Kidney tubule cell (primary cell): Measurements from ENCODE around the gene ATIC.

Source experiments
- DNase-seq: peaks from one replicate; pipeline ENCODE4 v3.0.0-alpha.2; 2018; ENCODE audit warnings: low spot score

Gene ATIC

GRCh38 chr2:215376103-215376780 is 64.4 kb downstream of the ATIC start:
- no peak for DNase-seq

DNA sequence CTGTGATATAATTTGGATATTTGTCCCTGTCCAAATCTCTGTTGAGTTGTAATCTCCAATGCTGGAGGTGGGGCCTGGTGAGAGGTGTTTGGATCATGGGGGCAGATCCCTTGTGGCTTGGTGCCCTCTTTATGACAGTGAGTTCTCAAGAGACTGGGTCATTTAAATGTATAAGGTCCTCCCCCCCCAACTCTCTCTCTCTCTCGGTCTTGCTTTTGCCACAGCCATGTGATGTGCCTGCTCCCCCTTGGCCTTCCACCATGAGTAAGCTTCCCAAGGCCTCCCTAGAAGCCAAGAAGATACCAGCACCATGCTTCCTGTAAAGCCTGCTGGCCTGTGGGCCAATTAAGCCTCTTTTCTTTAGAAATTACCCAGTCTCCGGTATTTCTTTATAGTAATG is 65.4 kb downstream of the ATIC start:
- DNase-seq = no peak

DNA sequence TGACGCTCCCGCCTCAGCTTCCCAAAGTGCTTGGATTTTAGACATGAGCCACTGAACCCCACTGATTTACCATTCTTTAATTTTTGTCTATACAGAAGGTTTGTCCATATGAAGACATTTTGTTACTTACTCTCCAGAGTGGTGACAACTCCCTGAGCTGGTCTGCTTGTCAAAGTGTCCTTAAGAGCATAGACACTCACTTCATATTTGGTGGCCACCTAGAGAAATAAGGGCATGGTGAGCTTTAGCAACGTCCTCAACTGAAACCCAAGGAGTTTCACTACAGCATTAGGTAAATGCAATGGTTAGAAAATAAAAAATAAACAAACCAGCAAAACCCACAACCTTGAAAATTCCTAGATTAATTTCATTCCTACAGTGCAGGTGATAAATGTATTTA is 66.2 kb downstream of the ATIC start:
- DNase-seq = no peak

DNA sequence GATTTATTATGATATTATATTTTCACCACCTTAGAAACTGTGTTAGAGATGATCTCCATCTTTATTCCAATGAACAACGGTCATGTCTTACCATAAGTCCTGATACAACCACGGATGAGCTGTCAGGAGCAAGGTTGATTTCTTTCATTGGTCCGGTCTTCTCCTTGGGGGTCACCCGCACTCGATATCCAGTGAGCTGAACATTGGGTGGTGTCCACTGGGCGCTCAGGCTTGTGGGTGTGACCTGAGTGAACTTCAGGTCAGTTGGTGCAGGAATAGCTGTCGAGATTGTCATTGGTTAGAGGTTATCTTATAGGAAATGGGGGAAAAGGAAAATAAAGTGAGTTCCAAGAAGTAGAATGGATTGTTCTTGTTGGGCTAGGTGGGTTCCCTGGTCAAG is 67.2 kb downstream of the ATIC start:
- DNase-seq = no peak

DNA sequence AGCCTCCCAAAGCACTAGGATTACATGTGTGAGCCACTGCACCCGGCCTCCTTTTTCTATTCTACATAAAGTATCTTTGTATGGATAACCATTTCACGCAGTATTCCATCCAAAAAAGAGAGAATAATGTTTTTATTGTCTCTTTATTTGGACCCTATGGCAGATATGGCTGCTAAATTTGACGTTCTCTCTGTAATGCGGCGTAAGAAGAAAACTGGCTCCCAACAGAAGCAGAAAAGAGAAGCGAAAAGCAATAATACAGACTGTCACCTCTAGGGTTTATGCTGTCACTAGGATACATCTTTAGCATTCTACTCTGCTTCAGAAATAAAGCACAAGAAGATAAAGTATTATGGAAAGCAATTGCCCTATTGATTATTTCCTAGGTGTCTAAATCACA is 68.1 kb downstream of the ATIC start:
- no peak for DNase-seq

DNA sequence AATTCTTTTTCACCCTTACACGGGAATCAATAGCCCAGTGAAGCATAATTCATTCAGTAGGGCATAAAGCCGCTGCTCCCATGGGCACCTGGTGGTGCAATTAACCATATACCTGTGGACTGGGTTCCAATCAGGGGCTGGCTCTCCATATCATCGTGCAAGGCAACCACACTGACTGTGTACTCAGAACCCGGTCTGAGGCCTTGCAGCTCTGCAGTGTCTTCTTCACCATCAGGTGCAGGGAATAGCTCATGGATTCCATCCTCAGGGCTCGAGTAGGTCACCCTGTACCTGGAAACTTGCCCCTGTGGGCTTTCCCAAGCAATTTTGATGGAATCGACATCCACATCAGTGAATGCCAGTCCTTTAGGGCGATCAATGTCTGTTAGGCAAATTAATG is 68.8 kb downstream of the ATIC start:
- no peak for DNase-seq

DNA sequence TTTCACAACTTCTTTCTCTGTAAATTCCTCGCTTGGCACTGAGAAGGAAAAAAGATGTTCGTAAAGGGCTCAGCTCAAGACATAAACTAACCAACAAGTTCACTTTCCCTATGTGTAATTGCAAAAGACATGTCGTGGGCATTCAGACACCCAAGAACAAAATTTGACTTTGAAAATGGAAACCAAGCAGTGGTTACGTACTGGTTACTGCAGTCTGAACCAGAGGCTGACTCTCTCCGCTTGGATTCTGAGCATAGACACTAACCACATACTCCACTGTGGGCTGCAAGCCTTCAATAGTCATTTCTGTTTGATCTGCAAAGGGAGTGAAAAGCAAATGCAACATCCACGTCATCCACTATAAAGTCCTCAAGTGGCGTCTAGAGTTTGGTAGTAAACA is 70.2 kb downstream of the ATIC start:
- DNase-seq = no peak

GRCh38 chr2:215382480-215382879 is 70.6 kb downstream of the ATIC start:
- DNase-seq = no peak

GRCh38 chr2:215383652-215384279 is 71.9 kb downstream of the ATIC start:
- DNase-seq = no peak

DNA sequence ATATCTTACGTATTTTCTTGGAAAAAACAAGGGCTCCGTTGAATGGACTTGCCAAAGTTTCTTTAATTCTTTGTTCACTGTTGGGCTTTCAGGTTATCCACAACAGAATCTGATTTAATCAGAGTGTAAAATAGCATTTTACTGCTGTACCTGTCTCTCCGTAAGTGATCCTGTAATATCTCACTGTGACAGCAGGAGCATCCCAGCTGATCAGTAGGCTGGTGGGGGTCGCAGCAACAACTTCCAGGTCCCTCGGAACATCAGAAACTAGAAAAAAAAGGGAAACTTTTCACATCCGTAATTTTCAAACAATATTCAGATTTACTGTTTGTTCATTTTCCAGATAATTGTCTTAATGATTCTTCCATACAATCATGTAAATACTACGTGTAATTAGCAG is 72.9 kb downstream of the ATIC start:
- no peak for DNase-seq

DNA sequence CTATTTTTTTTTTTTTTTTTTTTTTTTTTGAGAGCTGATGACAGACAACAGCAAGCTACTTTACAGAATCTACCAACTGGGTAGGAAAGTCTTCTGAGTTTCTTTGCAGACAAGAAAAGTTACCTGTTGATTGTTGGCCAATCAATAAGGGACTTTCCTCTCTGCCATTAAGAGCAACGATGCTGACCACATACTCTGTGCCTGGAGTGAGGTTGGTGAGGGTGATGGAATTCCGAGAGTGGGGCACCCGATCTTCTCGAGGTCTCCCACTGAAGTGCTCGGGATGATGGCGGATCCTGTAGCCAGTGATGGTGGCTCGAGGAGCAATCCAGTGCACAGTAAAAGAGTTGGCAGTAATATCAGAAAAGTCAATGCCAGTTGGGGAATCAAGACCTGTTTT is 74.7 kb downstream of the ATIC start:
- DNase-seq = no peak

DNA sequence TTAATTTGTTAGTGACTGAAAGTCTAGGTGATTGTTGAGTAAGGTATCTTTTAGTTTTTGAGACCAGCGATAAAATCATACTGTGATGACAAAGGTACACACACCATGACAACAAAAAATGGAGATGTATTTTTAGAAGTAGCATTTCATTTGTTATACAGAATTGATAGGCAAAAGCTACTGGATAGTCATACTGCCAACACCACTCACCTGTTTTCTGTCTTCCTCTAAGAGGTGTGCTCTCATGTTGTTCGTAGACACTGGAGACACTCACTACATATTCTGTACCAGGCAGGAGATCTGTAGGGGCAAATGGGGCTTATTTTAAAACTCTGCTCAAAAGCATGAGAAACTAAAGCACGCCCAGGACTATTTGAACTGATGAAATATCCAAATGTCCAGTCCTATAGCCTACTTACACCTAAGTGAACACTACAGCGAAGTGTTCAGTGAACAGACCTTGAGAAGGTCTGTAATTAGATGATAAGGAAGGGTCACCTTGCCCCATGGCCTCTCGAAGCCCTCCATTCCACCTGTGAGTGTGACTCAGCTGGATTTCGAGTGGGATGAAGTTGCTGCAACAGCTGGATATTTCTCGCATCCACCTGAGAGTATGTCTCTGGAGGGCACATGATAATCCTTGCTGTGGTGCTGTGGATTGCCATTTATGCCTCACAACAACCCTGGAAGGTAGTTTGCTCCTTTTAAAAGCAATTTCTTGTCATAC is 76.3 kb downstream of the ATIC start:
- no peak for DNase-seq

- DNase-seq = no peak
Measured at GRCh38 chr2:215390550-215390913, 78.7 kb downstream of the ATIC start.

DNA sequence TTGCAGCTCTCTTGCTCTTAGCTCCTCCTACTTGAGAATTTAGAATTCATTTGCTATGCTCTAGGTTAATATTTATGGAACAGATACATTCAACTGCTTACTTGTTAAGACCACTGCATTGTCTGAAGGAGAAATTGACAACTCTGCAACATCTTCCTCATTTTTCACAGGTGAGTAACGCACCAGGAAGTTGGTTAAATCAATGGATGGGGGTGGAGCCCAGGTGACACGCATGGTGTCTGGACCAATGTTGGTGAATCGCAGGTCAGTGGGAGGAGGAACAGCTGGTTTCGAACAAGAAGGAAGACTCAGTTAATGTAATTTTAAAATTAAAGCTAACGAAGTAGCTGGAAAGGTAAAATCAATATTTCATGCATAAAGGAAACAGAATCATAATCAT is 79.7 kb downstream of the ATIC start:
- DNase-seq = peak; percentile 85

GRCh38 chr2:215392164-215392563 is 80.3 kb downstream of the ATIC start:
- DNase-seq = no peak

DNA sequence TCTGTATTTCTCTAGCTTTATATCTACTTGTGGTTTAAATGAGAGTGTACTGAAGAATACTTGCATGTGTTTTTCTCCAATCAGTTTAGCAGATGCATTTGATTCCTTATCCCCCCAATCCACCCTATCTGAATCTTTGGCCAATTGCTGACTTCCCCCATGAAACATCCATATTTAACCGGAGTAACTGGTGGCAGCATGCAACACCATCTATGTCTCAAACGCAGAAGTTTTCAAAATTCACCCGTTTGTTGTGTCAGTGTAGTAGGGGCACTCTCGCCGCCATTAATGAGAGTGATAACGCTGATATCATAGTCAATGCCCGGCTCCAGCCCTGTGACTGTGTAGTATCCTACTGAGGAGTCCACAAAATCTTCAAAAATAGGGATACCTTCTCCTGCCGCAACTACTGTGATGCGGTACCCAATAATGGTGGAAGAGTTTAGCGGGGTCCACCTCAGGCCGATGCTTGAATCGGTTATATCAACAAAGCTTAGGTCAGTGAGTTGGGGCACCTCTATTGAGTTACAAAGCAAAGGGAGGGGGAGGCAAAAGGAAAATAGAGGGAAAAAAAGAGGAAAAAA is 80.9 kb downstream of the ATIC start:
- no peak for DNase-seq

- no peak for DNase-seq
Measured at GRCh38 chr2:215394102-215394805, 82.4 kb downstream of the ATIC start.

GRCh38 chr2:215395687-215396460 is 84.0 kb downstream of the ATIC start:
- DNase-seq = no peak

DNA sequence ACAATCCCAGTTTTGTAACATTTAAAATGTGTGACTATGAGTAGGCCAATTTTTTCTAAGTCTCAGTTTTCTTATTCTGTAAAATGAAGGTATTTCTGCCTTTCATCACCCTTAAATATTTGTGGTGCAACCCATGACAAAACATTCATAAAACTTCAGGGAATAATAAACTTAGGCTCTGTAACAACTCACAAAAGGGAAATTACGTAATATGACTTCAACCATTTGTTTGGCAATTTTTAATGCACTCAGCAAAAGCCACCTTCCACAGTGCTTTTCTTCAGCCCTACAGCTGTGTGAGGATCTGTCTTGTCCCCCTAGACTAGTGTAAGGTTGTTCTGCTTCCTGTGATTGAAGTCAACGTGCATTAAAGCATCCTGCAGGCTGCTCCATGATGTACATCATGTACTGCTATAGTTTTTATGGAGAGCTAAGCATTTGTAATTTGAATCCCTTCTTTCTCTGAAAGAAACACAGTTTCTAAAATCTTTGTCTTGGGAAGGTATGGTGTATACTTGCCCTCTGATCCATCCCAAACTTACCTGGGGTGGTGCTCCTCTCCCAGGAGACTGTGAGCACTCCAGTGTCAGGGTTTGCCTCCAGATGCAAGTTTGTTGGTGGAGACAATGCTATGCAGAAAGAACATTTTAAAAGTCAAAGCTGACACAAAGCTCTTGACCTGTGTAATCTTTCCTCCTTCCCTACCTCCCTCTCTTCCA is 84.9 kb downstream of the ATIC start:
- no peak for DNase-seq

- DNase-seq = no peak
Measured at GRCh38 chr2:215397632-215398341, 85.9 kb downstream of the ATIC start.
